Testis (tissue), 3 donors: Measurements from ENCODE around the gene AQP3. TPM values are rescaled to one million over a fixed set of nuclear protein-coding genes. Genes with fewer than 3 reads are reported as not detected.
A peak's percentile ranks its signal among the peaks of the same experiment; 100 is the strongest.

Source experiments
- DNase-seq: peaks from one replicate; pipeline ENCODE4 v3.0.0-alpha.2; 2019
- H3K27ac ChIP-seq, 2 donors: fragments of 200-600 bp; sonication (generic); one replicate each; pipeline ENCODE4 v1.5.1; 2019
- H3K27me3 ChIP-seq: fragments of 200-600 bp; sonication (generic); one replicate; pipeline ENCODE4 v1.5.1; 2019
- H3K36me3 ChIP-seq: fragments of 200-600 bp; sonication (generic); one replicate; pipeline ENCODE4 v1.5.1; 2017; ENCODE audit warnings: low read depth; ENCODE audit errors: missing control alignments
- H3K4me1 ChIP-seq: fragments of 200-600 bp; sonication (generic); one replicate; pipeline ENCODE4 v1.5.1; 2019
- H3K4me3 ChIP-seq, 2 donors: fragments of 200-600 bp; sonication (generic); one replicate each; pipeline ENCODE4 v1.5.1; 2017 to 2019
- H3K9me3 ChIP-seq: fragments of 200-600 bp; sonication (generic); one replicate; pipeline ENCODE4 v1.5.1; 2017
- CTCF ChIP-seq, 3 experiments: fragments of 450-650 bp in 2 of 3; fragments of 200-600 bp in 1 of 3; sonication (generic) in 1 of 3; IDR thresholded peaks; one replicate each; pipeline ENCODE4 v1.5.1; 2016 to 2019; ENCODE audit warnings: antibody characterized with exemption in 3 of 3, mild to moderate bottlenecking in 2 of 3, moderate library complexity in 1 of 3
- POLR2A ChIP-seq: fragments of 450-650 bp; IDR thresholded peaks from one replicate; pipeline ENCODE4 v1.6.1; 2017; ENCODE audit warnings: antibody characterized with exemption, mild to moderate bottlenecking, moderate library complexity
- WGBS, 2 donors: methylation state at CpG; one replicate each; pipeline ENCODE4 v1.1.5; 2018; 5-methylcytosine and 5-hydroxymethylcytosine counted together
- intact Hi-C: fragments of 100-400 bp; cut with DNase I; formaldehyde crosslinking; loops from one replicate; pipeline ENCODE4 v1.15.1; 2023; ENCODE audit warnings: low total_unique reads
- polyA plus RNA-seq: library from polyadenylated mRNA; stranded (reverse); fragments of 350-450 nt; fragmentation: Illumina TruSeq; extraction: RNeasy Lipid Tissue Mini Kit (QIAGEN cat#74804); gene quantifications from one replicate; pipeline ENCODE4 v1.2.3, GENCODE V29; 2014; ENCODE audit warnings: low read depth, low replicate concordance; ENCODE audit not compliant: insufficient read depth
- total RNA-seq, 2 donors: library from RNA; depleted of rRNA; stranded (reverse); fragments of >200 nt; gene quantifications; one replicate each; pipeline ENCODE4 v1.2.3, GENCODE V29; 2016

The AQP3 gene
- total and polyA plus RNA-seq, 3 donors from 2014 or later = 4.6 to 9.0 (median 6.3) TPM

DNA sequence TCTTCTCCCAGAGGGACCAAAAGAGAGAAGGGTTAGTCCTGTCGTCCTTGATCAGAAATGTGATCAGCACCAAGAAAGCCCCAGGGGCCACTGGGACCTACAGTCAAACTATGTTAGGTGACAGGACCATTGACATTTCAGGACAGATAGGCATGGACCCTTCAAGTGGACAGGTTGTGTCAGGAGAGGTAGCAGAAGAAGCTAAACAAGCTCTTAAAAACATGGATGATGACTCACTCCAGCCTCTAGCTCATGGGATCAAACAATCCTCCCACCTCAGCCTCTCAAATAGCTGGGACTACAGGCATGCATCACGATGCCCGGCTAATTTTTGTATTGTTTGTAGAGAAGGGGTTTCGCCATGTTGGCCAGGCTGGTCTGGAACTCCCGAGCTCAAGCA is 2.3 kb upstream of the AQP3 start:
- DNase-seq = no peak
- Histone ChIP-seq H3K27me3 (no peaks in the 10 kb centered on the region), H3K9me3 (no peaks in the 10 kb centered on the region), H3K4me1 (peaks cover 11% of the 10 kb centered on the region), H3K36me3 (no peaks in the 10 kb centered on the region), H3K27ac (no peak overlapping the region), H3K4me3 (no peak overlapping the region)
- 86 to 96% methylated on average over 5 of the region's 5 CpGs for WGBS, 2 donors
- TF ChIP-seq CTCF (IDR thresholded peaks at IDR 0.05) = no peak
- TF ChIP-seq POLR2A = no peak
- intact Hi-C loops = no loop called here

DNA sequence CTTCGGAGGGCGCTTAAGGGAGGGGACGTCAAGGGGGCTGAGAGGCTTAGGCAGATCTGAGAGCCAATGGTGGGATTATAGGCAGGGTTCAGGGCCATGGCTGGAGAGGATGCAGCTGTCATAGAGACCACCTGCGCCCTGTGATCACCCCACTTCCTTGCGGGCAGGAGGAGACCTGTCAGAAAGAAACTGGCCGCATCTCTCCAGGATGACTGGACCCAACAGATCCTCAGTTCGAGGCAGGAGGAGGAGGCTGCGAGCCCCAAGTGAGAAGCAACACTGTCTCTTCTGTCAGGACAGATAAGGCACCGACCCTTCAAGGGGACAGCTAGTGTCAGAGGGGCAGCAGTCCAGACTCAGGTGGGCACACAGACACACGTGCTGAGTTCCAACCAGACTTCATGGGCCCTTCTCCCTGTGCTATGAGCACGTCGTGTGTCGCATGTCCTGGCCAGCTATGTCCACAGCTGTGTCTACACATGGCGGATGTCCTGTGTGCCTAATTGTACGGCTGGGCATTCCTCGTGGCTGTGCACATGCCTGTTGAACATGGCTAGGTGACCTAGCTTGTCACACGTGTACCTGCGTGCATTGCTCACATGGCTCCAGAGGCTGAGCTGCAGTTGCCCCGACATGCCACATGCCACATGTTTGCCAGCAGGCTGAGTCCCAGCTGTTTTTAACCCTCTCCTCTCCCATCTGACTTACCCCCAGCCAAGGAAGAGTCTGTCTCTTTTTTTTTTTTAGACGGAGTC is 583 bp upstream of the AQP3 start:
- Histone ChIP-seq H3K4me1 (peaks cover 11% of the 10 kb centered on the region), H3K9me3 (no peaks in the 10 kb centered on the region), H3K4me3 (peak overlapping the region; percentile 45 to 56), H3K27ac (no peak overlapping the region), H3K36me3 (no peaks in the 10 kb centered on the region), H3K27me3 (no peaks in the 10 kb centered on the region)
- TF ChIP-seq CTCF (IDR thresholded peaks at IDR 0.05) (no peak), POLR2A (no peak)
- WGBS, 2 donors = 36 to 39% methylated on average over 11 to 20 of the region's 20 CpGs
- intact Hi-C loops = no loop called here
- DNase-seq = no peak

DNA sequence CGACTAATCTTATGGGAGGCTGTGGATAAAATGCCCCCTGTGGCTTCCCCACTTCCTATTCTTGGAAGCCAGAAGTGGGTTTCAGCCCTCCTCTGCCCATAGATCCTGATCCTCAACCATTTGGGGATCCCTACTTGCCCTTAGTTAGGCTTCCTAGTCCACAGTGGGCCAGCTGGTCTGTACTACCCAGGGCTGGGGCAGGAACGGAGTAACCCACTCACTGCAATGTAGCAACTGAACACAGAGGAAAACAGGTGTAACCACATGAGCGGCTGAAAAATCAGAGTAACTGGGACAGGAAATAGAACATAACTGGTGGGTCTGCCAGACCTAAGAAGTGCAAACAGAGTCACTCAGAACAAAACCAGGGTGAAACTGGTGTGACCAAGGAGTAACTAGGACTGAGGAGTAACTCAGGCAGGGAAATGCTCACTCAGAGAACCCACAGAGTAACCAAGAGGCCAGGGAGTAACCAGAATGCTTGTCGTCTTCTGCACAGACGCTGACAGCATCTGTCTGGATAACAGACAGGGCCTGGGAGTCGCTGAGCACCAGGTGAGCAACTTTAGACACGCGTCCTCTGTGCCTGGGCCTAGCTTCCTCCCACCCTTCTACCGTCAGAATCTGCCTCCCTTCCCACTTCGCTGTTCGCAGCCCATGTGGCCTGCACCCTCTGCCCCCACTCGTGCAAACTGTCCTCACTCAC is 1.0 kb downstream of the AQP3 start:
- WGBS, 2 donors = 36 to 43% methylated on average over 12 of the region's 12 CpGs
- Histone ChIP-seq H3K27me3 (no peaks in the 10 kb centered on the region), H3K4me3 (no peak overlapping the region), H3K9me3 (no peaks in the 10 kb centered on the region), H3K27ac (no peak overlapping the region), H3K4me1 (peaks cover 11% of the 10 kb centered on the region), H3K36me3 (no peaks in the 10 kb centered on the region)
- no peak for TF ChIP-seq CTCF (IDR thresholded peaks at IDR 0.05)
- no peak for TF ChIP-seq POLR2A
- intact Hi-C loops = no loop called here
- peak; percentile 38 for DNase-seq

- TF ChIP-seq CTCF (IDR thresholded peaks at IDR 0.05) = no peak
- TF ChIP-seq POLR2A = no peak
- intact Hi-C loops = no loop called here
- Histone ChIP-seq H3K4me1 (peaks cover 11% of the 10 kb centered on the region), H3K27me3 (no peaks in the 10 kb centered on the region), H3K27ac (no peak overlapping the region), H3K9me3 (no peaks in the 10 kb centered on the region), H3K4me3 (no peak overlapping the region), H3K36me3 (no peaks in the 10 kb centered on the region)
- 76 to 89% methylated on average over 9 to 11 of the region's 11 CpGs for WGBS, 2 donors
- peak; percentile 42 for DNase-seq
Observed at GRCh38 chr9:33445389-33446239, 1.8 kb downstream of the AQP3 start.
